B cell (primary cell): Measurements from ENCODE around the gene POLR2A. TPM values are rescaled to one million over a fixed set of nuclear protein-coding genes. Genes with fewer than 3 reads are reported as not detected.

Experiments used
- ATAC-seq: fragments of 200-7000 bp; cut with Tn5 transposase; one replicate; pipeline ENCODE4 v1.10.0; 2021; ENCODE audit warnings: low read depth, mild to moderate bottlenecking, moderate number of reproducible peaks, moderate library complexity
- CTCF ChIA-PET: fragments of 350-600 bp; sonication (Branson Sonifier 250); formaldehyde crosslinking; loops from one replicate; lab custom pipeline; 2021; ENCODE audit warnings: antibody characterized with exemption, inconsistent platforms; lab: Charles Lee
- POLR2A ChIA-PET: fragments of 350-600 bp; sonication (Branson Sonifier 250); formaldehyde crosslinking; loops from one replicate; lab custom pipeline; 2021; ENCODE audit warnings: antibody characterized with exemption; lab: Charles Lee
- DNase-seq: peaks from one replicate; pipeline ENCODE4 v3.0.0; 2013
- H2AFZ ChIP-seq: 2 replicates; pipeline ENCODE4 v1.6.1; 2012; ENCODE audit warnings: mild to moderate bottlenecking, low read depth, low read length; ENCODE audit not compliant: insufficient read depth, poor library complexity, severe bottlenecking
- H3K27ac ChIP-seq, 2 donors: 1 replicate in 1 of 2; 2 replicates in 1 of 2; pipeline ENCODE4 v1.5.1; 2012 to 2013; ENCODE audit warnings: low read length in 2 of 2, mild to moderate bottlenecking in 2 of 2, moderate library complexity in 1 of 2
- H3K27me3 ChIP-seq, 4 experiments: fragments of 200-600 bp in 1 of 4; sonication (generic) in 1 of 4; replicated peaks in 1 of 4; 1 replicate in 2 of 4; 2 replicates in 2 of 4; pipeline versions ENCODE4 v1.6.1 to v1.7.0; 2013 to 2016; ENCODE audit warnings: low read length in 3 of 4, mild to moderate bottlenecking in 2 of 4, mixed read lengths in 1 of 4, moderate library complexity in 1 of 4; ENCODE audit not compliant: insufficient read depth in 4 of 4, control insufficient read depth in 3 of 4; ENCODE audit errors: control extremely low read depth in 1 of 4
- H3K36me3 ChIP-seq, 2 experiments: replicated peaks in 1 of 2; 1 replicate in 1 of 2; 2 replicates in 1 of 2; pipeline versions ENCODE4 v1.6.1 to v1.7.1; 2013; ENCODE audit warnings: low read length in 1 of 2; ENCODE audit not compliant: insufficient read depth in 2 of 2, control insufficient read depth in 1 of 2; ENCODE audit errors: control extremely low read depth in 1 of 2, extremely low read depth in 1 of 2
- H3K4me1 ChIP-seq, 2 donors: fragments of 200-600 bp in 1 of 2; sonication (generic) in 1 of 2; 1 replicate in 1 of 2; 2 replicates in 1 of 2; pipeline versions ENCODE4 v1.5.1 to v1.6.1; 2013 to 2017; ENCODE audit warnings: low read length in 2 of 2; ENCODE audit not compliant: control insufficient read depth in 2 of 2, insufficient read depth in 2 of 2
- H3K4me2 ChIP-seq: replicated peaks from 2 replicates; pipeline ENCODE3; 2012; ENCODE audit warnings: mild to moderate bottlenecking, low read depth, low read length; ENCODE audit not compliant: poor library complexity, severe bottlenecking
- H3K4me3 ChIP-seq, 5 experiments: fragments of 200-600 bp in 1 of 5; sonication (generic) in 1 of 5; 1 replicate in 3 of 5; 2 replicates in 2 of 5; pipeline versions ENCODE4 v1.5.1 to v1.7.0; 2011 to 2016; ENCODE audit warnings: low read length in 4 of 5, mild to moderate bottlenecking in 4 of 5, low read depth in 2 of 5, control low read depth in 1 of 5, moderate library complexity in 1 of 5; ENCODE audit not compliant: insufficient read depth in 1 of 5; ENCODE audit errors: control extremely low read depth in 1 of 5, extremely low read depth in 1 of 5
- H3K79me2 ChIP-seq: fragments of 200-600 bp; sonication (generic); one replicate; pipeline ENCODE4 v1.6.0; 2016; ENCODE audit warnings: low read length; ENCODE audit not compliant: control insufficient read depth, insufficient read depth
- H3K9ac ChIP-seq: fragments of 200-600 bp; sonication (generic); 2 replicates; pipeline ENCODE4 v1.6.1; 2017; ENCODE audit warnings: mild to moderate bottlenecking, low read length, moderate library complexity
- H3K9me3 ChIP-seq, 3 donors: one replicate each; pipeline versions ENCODE4 v1.6.1 to v1.7.1; 2013; ENCODE audit warnings: low read length in 2 of 3; ENCODE audit not compliant: control insufficient read depth in 2 of 3, insufficient read depth in 1 of 3; ENCODE audit errors: control extremely low read depth in 1 of 3
- H4K20me1 ChIP-seq: 2 replicates; pipeline ENCODE4 v1.6.0; 2012; ENCODE audit warnings: mild to moderate bottlenecking, low read length; ENCODE audit not compliant: insufficient read depth, control insufficient read depth, poor library complexity, severe bottlenecking
- H3K27ac Mint-ChIP-seq: one replicate; pipeline ENCODE4 v1.8.0; 2021; ENCODE audit warnings: mixed read lengths
- H3K27me3 Mint-ChIP-seq: one replicate; pipeline ENCODE4 v1.8.0; 2021; ENCODE audit warnings: mixed read lengths
- H3K4me1 Mint-ChIP-seq: one replicate; pipeline ENCODE4 v1.8.0; 2021; ENCODE audit warnings: mixed read lengths
- H3K4me3 Mint-ChIP-seq: one replicate; pipeline ENCODE4 v1.8.0; 2021; ENCODE audit warnings: mixed read lengths
- H3K9me3 Mint-ChIP-seq: one replicate; pipeline ENCODE4 v1.8.0; 2022; ENCODE audit warnings: mixed read lengths; ENCODE audit not compliant: insufficient read depth
- CTCF ChIP-seq: fragments of 200-600 bp; IDR thresholded peaks from one replicate; pipeline ENCODE4 v1.8.0; 2022; ENCODE audit warnings: antibody characterized with exemption, mild to moderate bottlenecking
- EZH2 ChIP-seq: IDR thresholded peaks from 2 replicates; pipeline ENCODE4 v1.6.1; 2012; ENCODE audit warnings: borderline replicate concordance, low read depth, mild to moderate bottlenecking, moderate library complexity, low read length; ENCODE audit not compliant: insufficient read depth, poor library complexity, severe bottlenecking
- WGBS: methylation state at CpG from one replicate; pipeline ENCODE4 v1.1.5; 2013; ENCODE audit warnings: missing lambda C conversion rate; ENCODE audit not compliant: insufficient coverage; 5-methylcytosine and 5-hydroxymethylcytosine counted together
- intact Hi-C: fragments of 100-400 bp; cut with micrococcal nuclease; formaldehyde crosslinking; loops from one replicate; pipeline ENCODE4 v1.10.0; 2022
- polyA plus RNA-seq: library from polyadenylated mRNA; depleted of rRNA; stranded (reverse); fragments of >200 nt; gene quantifications from 2 replicates; pipeline ENCODE4 v1.2.3, GENCODE V29; 2012
- total RNA-seq, 2 donors: library from RNA; stranded (reverse); fragments of 120-200 nt in 1 of 2; gene quantifications; 1 replicate in 1 of 2; 2 replicates in 1 of 2; pipeline versions ENCODE4 v1.2.3 to v1.2.4, GENCODE V29; 2013 to 2022

POLR2A gene
- total and polyA plus RNA-seq, 2 donors (not counting 1 experiment from before 2014, with no cell fraction given), result 56.5 to 225 TPM

- H4K20me1 ChIP-seq, result peaks cover 65% of the 10 kb centered on the region
- no peak overlapping the region for H3K4me2 ChIP-seq
- no peak for TF ChIP-seq CTCF
- TF ChIP-seq EZH2, result no peak
- peaks cover 41% of the 10 kb centered on the region for H3K79me2 ChIP-seq
- no peaks in the 10 kb centered on the region for H3K27me3 Mint-ChIP-seq
- H3K4me3 Mint-ChIP-seq, result no peak overlapping the region
- over 99% methylated on average over 14 of the region's 14 CpGs for WGBS
- ChIA-PET POLR2A (no interaction called here), CTCF (interaction anchor here (1.0 kb wide), 1 partner anchor 61 kb away, joined by 4 read pairs; no protein-coding TSS in a partner anchor)
- no peaks in the 10 kb centered on the region for H3K4me1 ChIP-seq
- H3K36me3 ChIP-seq, result peaks cover 7 to 71% of the 10 kb centered on the region in 2 experiments
- H3K27ac Mint-ChIP-seq, result no peak overlapping the region
- H3K27me3 ChIP-seq, result no peaks in the 10 kb centered on the region
- DNase-seq (no peak), ATAC-seq (no peak)
- H2AFZ ChIP-seq, result no peak overlapping the region
- H3K9me3 ChIP-seq, result no peaks in the 10 kb centered on the region
- H3K4me3 ChIP-seq, result no peak overlapping the region
- peaks cover 16% of the 10 kb centered on the region for H3K4me1 Mint-ChIP-seq
- no peak overlapping the region for H3K27ac ChIP-seq
- intact Hi-C loops, result no loop called here
- H3K9me3 Mint-ChIP-seq, result no peaks in the 10 kb centered on the region
- no peak overlapping the region for H3K9ac ChIP-seq
Observed at GRCh38 chr17:7497636-7498035, 13.5 kb downstream of the POLR2A start.

GRCh38 chr17:7499161-7499560 lies 15.0 kb downstream of the POLR2A start:
- Mint-ChIP-seq H3K4me3 (no peak overlapping the region), H3K4me1 (peaks cover 3% of the 10 kb centered on the region), H3K27ac (no peak overlapping the region), H3K9me3 (no peaks in the 10 kb centered on the region), H3K27me3 (no peaks in the 10 kb centered on the region)
- Histone ChIP-seq H3K36me3 (peaks cover 8 to 83% of the 10 kb centered on the region in 2 experiments), H3K9ac (no peak overlapping the region), H3K4me3 (no peak overlapping the region), H3K27me3 (no peaks in the 10 kb centered on the region), H2AFZ (no peak overlapping the region), H3K4me1 (no peaks in the 10 kb centered on the region), H3K9me3 (no peaks in the 10 kb centered on the region), H3K79me2 (peaks cover 28% of the 10 kb centered on the region), H4K20me1 (peaks cover 56% of the 10 kb centered on the region), H3K27ac (no peak overlapping the region), H3K4me2 (no peak overlapping the region)
- DNase-seq (no peak), ATAC-seq (no peak)
- TF ChIP-seq CTCF (no peak), EZH2 (no peak)
- ChIA-PET CTCF (interaction anchor here (1.1 kb wide), 1 partner anchor 21 kb away, joined by 3 read pairs; no protein-coding TSS in a partner anchor), POLR2A (interaction anchor here (1.2 kb wide), 1 partner anchor 145 kb away, joined by 7 read pairs; no protein-coding TSS in a partner anchor)
- 89% methylated on average over 11 of the region's 11 CpGs for WGBS
- intact Hi-C loops, result no loop called here
